B cell (primary cell): Measurements from ENCODE around the gene PPP1R16B. TPM values are rescaled to one million over a fixed set of nuclear protein-coding genes. Genes with fewer than 3 reads are reported as not detected.
A peak's percentile ranks its signal among the peaks of the same experiment; 100 is the strongest.

Source experiments
- ATAC-seq: fragments of 200-7000 bp; cut with Tn5 transposase; one replicate; pipeline ENCODE4 v1.10.0; 2021; ENCODE audit warnings: low read depth, mild to moderate bottlenecking, moderate number of reproducible peaks, moderate library complexity
- CTCF ChIA-PET: fragments of 350-600 bp; sonication (Branson Sonifier 250); formaldehyde crosslinking; loops from one replicate; lab custom pipeline; 2021; ENCODE audit warnings: antibody characterized with exemption, inconsistent platforms; lab: Charles Lee
- POLR2A ChIA-PET: fragments of 350-600 bp; sonication (Branson Sonifier 250); formaldehyde crosslinking; loops from one replicate; lab custom pipeline; 2021; ENCODE audit warnings: antibody characterized with exemption; lab: Charles Lee
- DNase-seq: peaks from one replicate; pipeline ENCODE4 v3.0.0; 2013
- H2AFZ ChIP-seq: 2 replicates; pipeline ENCODE4 v1.6.1; 2012; ENCODE audit warnings: mild to moderate bottlenecking, low read depth, low read length; ENCODE audit not compliant: insufficient read depth, poor library complexity, severe bottlenecking
- H3K27ac ChIP-seq, 2 donors: 1 replicate in 1 of 2; 2 replicates in 1 of 2; pipeline ENCODE4 v1.5.1; 2012 to 2013; ENCODE audit warnings: low read length in 2 of 2, mild to moderate bottlenecking in 2 of 2, moderate library complexity in 1 of 2
- H3K27me3 ChIP-seq, 4 experiments: fragments of 200-600 bp in 1 of 4; sonication (generic) in 1 of 4; replicated peaks in 1 of 4; 1 replicate in 2 of 4; 2 replicates in 2 of 4; pipeline versions ENCODE4 v1.6.1 to v1.7.0; 2013 to 2016; ENCODE audit warnings: low read length in 3 of 4, mild to moderate bottlenecking in 2 of 4, mixed read lengths in 1 of 4, moderate library complexity in 1 of 4; ENCODE audit not compliant: insufficient read depth in 4 of 4, control insufficient read depth in 3 of 4; ENCODE audit errors: control extremely low read depth in 1 of 4
- H3K36me3 ChIP-seq, 2 experiments: replicated peaks in 1 of 2; 1 replicate in 1 of 2; 2 replicates in 1 of 2; pipeline versions ENCODE4 v1.6.1 to v1.7.1; 2013; ENCODE audit warnings: low read length in 1 of 2; ENCODE audit not compliant: insufficient read depth in 2 of 2, control insufficient read depth in 1 of 2; ENCODE audit errors: control extremely low read depth in 1 of 2, extremely low read depth in 1 of 2
- H3K4me1 ChIP-seq, 2 donors: fragments of 200-600 bp in 1 of 2; sonication (generic) in 1 of 2; 1 replicate in 1 of 2; 2 replicates in 1 of 2; pipeline versions ENCODE4 v1.5.1 to v1.6.1; 2013 to 2017; ENCODE audit warnings: low read length in 2 of 2; ENCODE audit not compliant: control insufficient read depth in 2 of 2, insufficient read depth in 2 of 2
- H3K4me2 ChIP-seq: replicated peaks from 2 replicates; pipeline ENCODE3; 2012; ENCODE audit warnings: mild to moderate bottlenecking, low read depth, low read length; ENCODE audit not compliant: poor library complexity, severe bottlenecking
- H3K4me3 ChIP-seq, 5 experiments: fragments of 200-600 bp in 1 of 5; sonication (generic) in 1 of 5; 1 replicate in 3 of 5; 2 replicates in 2 of 5; pipeline versions ENCODE4 v1.5.1 to v1.7.0; 2011 to 2016; ENCODE audit warnings: low read length in 4 of 5, mild to moderate bottlenecking in 4 of 5, low read depth in 2 of 5, control low read depth in 1 of 5, moderate library complexity in 1 of 5; ENCODE audit not compliant: insufficient read depth in 1 of 5; ENCODE audit errors: control extremely low read depth in 1 of 5, extremely low read depth in 1 of 5
- H3K79me2 ChIP-seq: fragments of 200-600 bp; sonication (generic); one replicate; pipeline ENCODE4 v1.6.0; 2016; ENCODE audit warnings: low read length; ENCODE audit not compliant: control insufficient read depth, insufficient read depth
- H3K9ac ChIP-seq: fragments of 200-600 bp; sonication (generic); 2 replicates; pipeline ENCODE4 v1.6.1; 2017; ENCODE audit warnings: mild to moderate bottlenecking, low read length, moderate library complexity
- H3K9me3 ChIP-seq, 3 donors: one replicate each; pipeline versions ENCODE4 v1.6.1 to v1.7.1; 2013; ENCODE audit warnings: low read length in 2 of 3; ENCODE audit not compliant: control insufficient read depth in 2 of 3, insufficient read depth in 1 of 3; ENCODE audit errors: control extremely low read depth in 1 of 3
- H4K20me1 ChIP-seq: 2 replicates; pipeline ENCODE4 v1.6.0; 2012; ENCODE audit warnings: mild to moderate bottlenecking, low read length; ENCODE audit not compliant: insufficient read depth, control insufficient read depth, poor library complexity, severe bottlenecking
- H3K27ac Mint-ChIP-seq: one replicate; pipeline ENCODE4 v1.8.0; 2021; ENCODE audit warnings: mixed read lengths
- H3K27me3 Mint-ChIP-seq: one replicate; pipeline ENCODE4 v1.8.0; 2021; ENCODE audit warnings: mixed read lengths
- H3K4me1 Mint-ChIP-seq: one replicate; pipeline ENCODE4 v1.8.0; 2021; ENCODE audit warnings: mixed read lengths
- H3K4me3 Mint-ChIP-seq: one replicate; pipeline ENCODE4 v1.8.0; 2021; ENCODE audit warnings: mixed read lengths
- H3K9me3 Mint-ChIP-seq: one replicate; pipeline ENCODE4 v1.8.0; 2022; ENCODE audit warnings: mixed read lengths; ENCODE audit not compliant: insufficient read depth
- EZH2 ChIP-seq: IDR thresholded peaks from 2 replicates; pipeline ENCODE4 v1.6.1; 2012; ENCODE audit warnings: borderline replicate concordance, low read depth, mild to moderate bottlenecking, moderate library complexity, low read length; ENCODE audit not compliant: insufficient read depth, poor library complexity, severe bottlenecking
- WGBS: methylation state at CpG from one replicate; pipeline ENCODE4 v1.1.5; 2013; ENCODE audit warnings: missing lambda C conversion rate; ENCODE audit not compliant: insufficient coverage; 5-methylcytosine and 5-hydroxymethylcytosine counted together
- intact Hi-C: fragments of 100-400 bp; cut with micrococcal nuclease; formaldehyde crosslinking; loops from one replicate; pipeline ENCODE4 v1.10.0; 2022
- polyA plus RNA-seq: library from polyadenylated mRNA; depleted of rRNA; stranded (reverse); fragments of >200 nt; gene quantifications from 2 replicates; pipeline ENCODE4 v1.2.3, GENCODE V29; 2012
- total RNA-seq, 2 donors: library from RNA; stranded (reverse); fragments of 120-200 nt in 1 of 2; gene quantifications; 1 replicate in 1 of 2; 2 replicates in 1 of 2; pipeline versions ENCODE4 v1.2.3 to v1.2.4, GENCODE V29; 2013 to 2022
- TF ChIP-seq, protein P1 (sequence below): fragments of 200-600 bp; IDR thresholded peaks from one replicate; pipeline ENCODE4 v1.8.0; 2022; ENCODE audit warnings: antibody characterized with exemption, mild to moderate bottlenecking

Gene PPP1R16B
- total and polyA plus RNA-seq, 2 donors (not counting 1 experiment from before 2014, with no cell fraction given), result 58.8 to 108 TPM

DNA sequence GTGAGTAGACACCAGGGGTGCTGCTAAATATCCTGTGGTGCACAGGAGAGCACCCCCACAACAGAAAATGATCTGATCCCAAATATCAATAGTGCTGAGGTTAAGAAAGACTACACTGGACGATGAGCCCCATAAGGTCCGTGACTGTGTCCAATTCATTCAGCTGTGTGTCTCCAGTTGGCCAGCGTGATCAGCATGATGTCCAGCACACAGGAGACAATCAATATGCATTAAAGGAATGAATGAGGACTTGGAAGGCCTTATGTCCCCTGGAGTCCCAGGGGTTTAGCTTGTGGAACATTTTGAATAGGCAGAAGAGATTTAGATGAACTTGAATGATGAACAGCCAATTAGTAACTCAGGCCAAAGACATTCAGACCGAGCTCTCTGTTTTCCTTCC is 6.3 kb downstream of the PPP1R16B start:
- peaks cover 92% of the 10 kb centered on the region for H3K4me1 Mint-ChIP-seq
- Histone ChIP-seq H2AFZ (no peak overlapping the region), H3K9me3 (no peaks in the 10 kb centered on the region), H3K36me3 (peaks cover 0 to 61% of the 10 kb centered on the region in 2 experiments), H3K27ac (peak overlapping the region; percentile 30 to 99), H3K4me3 (no peak overlapping the region), H3K27me3 (no peaks in the 10 kb centered on the region), H4K20me1 (peaks cover 86% of the 10 kb centered on the region), H3K9ac (peak overlapping the region; percentile 25), H3K79me2 (peaks cover 100% of the 10 kb centered on the region), H3K4me2 (peak overlapping the region; percentile 93), H3K4me1 (peaks cover 88% of the 10 kb centered on the region in 2 donors)
- no peak for DNase-seq
- H3K9me3 Mint-ChIP-seq, result no peaks in the 10 kb centered on the region
- peak overlapping the region; percentile 55 for H3K27ac Mint-ChIP-seq
- no peak for TF ChIP-seq EZH2
- H3K4me3 Mint-ChIP-seq, result peak overlapping the region; percentile 51
- H3K27me3 Mint-ChIP-seq, result no peaks in the 10 kb centered on the region
- ATAC-seq, result no peak
- POLR2A ChIA-PET, result interaction anchor here (0.6 to 1.5 kb wide), 3 partner anchors 32 to 64 kb away, joined by 3 to 4 read pairs (median 3); no protein-coding TSS in a partner anchor
- WGBS, result 84% methylated on average over 3 of the region's 4 CpGs
- CTCF ChIA-PET, result interaction anchor here (0.7 to 3.7 kb wide), 7 partner anchors 21 to 83 kb away, joined by 3 to 20 read pairs (median 4); no protein-coding TSS in a partner anchor
- intact Hi-C loops, result no loop called here

DNA sequence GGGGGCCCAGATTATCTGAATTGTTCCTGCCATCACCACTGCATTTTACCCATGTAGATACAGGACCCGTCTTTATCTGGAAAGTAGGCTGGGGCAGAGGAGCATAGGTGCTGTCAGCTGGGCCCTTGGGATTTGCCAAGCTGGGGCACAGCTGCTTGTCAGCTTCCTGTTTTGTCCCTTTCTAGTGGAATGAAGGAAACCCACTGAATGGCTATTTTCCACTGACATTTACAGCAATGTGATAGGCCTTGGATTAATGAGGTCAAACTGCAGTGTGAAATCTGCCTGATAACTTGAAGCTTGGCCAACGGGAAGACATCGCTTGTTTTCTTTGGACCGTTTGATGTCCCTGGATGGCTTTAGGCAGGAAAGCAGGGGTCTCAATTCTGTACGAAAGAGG is 6.7 kb downstream of the PPP1R16B start:
- peaks cover 93% of the 10 kb centered on the region for H3K4me1 Mint-ChIP-seq
- Histone ChIP-seq H3K36me3 (peaks cover 0 to 65% of the 10 kb centered on the region in 2 experiments), H3K9ac (peak overlapping the region; percentile 25), H3K4me2 (peak overlapping the region; percentile 93), H3K79me2 (peaks cover 100% of the 10 kb centered on the region), H3K27ac (peak overlapping the region; percentile 30 to 99), H3K4me3 (no peak overlapping the region), H3K27me3 (no peaks in the 10 kb centered on the region), H3K9me3 (no peaks in the 10 kb centered on the region), H4K20me1 (peaks cover 86% of the 10 kb centered on the region), H3K4me1 (peaks cover 88 to 90% of the 10 kb centered on the region in 2 donors), H2AFZ (no peak overlapping the region)
- ChIA-PET POLR2A (interaction anchor here (0.6 to 1.6 kb wide), 4 partner anchors 31 to 63 kb away, joined by 3 to 5 read pairs (median 4); no protein-coding TSS in a partner anchor), CTCF (interaction anchor here (0.7 to 3.7 kb wide), 7 partner anchors 21 to 83 kb away, joined by 3 to 20 read pairs (median 4); no protein-coding TSS in a partner anchor)
- peak; percentile 32 for DNase-seq
- ATAC-seq, result peak; percentile 31
- intact Hi-C loops, result no loop called here
- WGBS, result 54% methylated on average over 4 of the region's 5 CpGs
- no peaks in the 10 kb centered on the region for H3K9me3 Mint-ChIP-seq
- no peak for TF ChIP-seq EZH2
- TF ChIP-seq, protein P1, sequence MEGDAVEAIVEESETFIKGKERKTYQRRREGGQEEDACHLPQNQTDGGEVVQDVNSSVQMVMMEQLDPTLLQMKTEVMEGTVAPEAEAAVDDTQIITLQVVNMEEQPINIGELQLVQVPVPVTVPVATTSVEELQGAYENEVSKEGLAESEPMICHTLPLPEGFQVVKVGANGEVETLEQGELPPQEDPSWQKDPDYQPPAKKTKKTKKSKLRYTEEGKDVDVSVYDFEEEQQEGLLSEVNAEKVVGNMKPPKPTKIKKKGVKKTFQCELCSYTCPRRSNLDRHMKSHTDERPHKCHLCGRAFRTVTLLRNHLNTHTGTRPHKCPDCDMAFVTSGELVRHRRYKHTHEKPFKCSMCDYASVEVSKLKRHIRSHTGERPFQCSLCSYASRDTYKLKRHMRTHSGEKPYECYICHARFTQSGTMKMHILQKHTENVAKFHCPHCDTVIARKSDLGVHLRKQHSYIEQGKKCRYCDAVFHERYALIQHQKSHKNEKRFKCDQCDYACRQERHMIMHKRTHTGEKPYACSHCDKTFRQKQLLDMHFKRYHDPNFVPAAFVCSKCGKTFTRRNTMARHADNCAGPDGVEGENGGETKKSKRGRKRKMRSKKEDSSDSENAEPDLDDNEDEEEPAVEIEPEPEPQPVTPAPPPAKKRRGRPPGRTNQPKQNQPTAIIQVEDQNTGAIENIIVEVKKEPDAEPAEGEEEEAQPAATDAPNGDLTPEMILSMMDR, result no peak
- H3K4me3 Mint-ChIP-seq, result peak overlapping the region; percentile 51
- peak overlapping the region; percentile 55 for H3K27ac Mint-ChIP-seq
- no peaks in the 10 kb centered on the region for H3K27me3 Mint-ChIP-seq
